Aorta (tissue), 5 donors: ENCODE results near the gene IL18RAP. TPM values are rescaled to one million over a fixed set of nuclear protein-coding genes. Genes with fewer than 3 reads are reported as not detected.

Experiments used
- ATAC-seq: fragments of 200-7000 bp; cut with Tn5 transposase; one replicate; pipeline ENCODE4 v1.9.1; 2022; ENCODE audit warnings: moderate library complexity; ENCODE audit not compliant: low FRiP score
- DNase-seq, 2 donors: peaks; one replicate each; pipeline ENCODE4 v3.0.0-alpha.2; 2020
- H3K27ac ChIP-seq, 2 donors: one replicate each; pipeline ENCODE4 v1.5.1; 2013; ENCODE audit warnings: low read length in 2 of 2, mild to moderate bottlenecking in 2 of 2, moderate library complexity in 2 of 2, control low read depth in 1 of 2, inconsistent platforms in 1 of 2, low read depth in 1 of 2
- H3K27me3 ChIP-seq, 2 donors: one replicate each; pipeline ENCODE4 v1.6.1; 2013; ENCODE audit warnings: control low read depth in 1 of 2, low read length in 1 of 2, mild to moderate bottlenecking in 1 of 2, moderate library complexity in 1 of 2; ENCODE audit not compliant: insufficient read depth in 2 of 2, control insufficient read depth in 1 of 2
- H3K36me3 ChIP-seq, 2 donors: one replicate each; pipeline ENCODE4 v1.6.1; 2013; ENCODE audit warnings: control low read depth in 1 of 2, low read length in 1 of 2, mild to moderate bottlenecking in 1 of 2; ENCODE audit not compliant: insufficient read depth in 2 of 2, control insufficient read depth in 1 of 2
- H3K4me1 ChIP-seq, 2 donors: one replicate each; pipeline ENCODE4 v1.6.1; 2013; ENCODE audit warnings: low read length in 2 of 2, control low read depth in 1 of 2, mild to moderate bottlenecking in 1 of 2, moderate library complexity in 1 of 2; ENCODE audit not compliant: insufficient read depth in 2 of 2, control insufficient read depth in 1 of 2
- H3K4me3 ChIP-seq, 2 donors: one replicate each; pipeline ENCODE4 v1.5.1; 2013; ENCODE audit warnings: low read length in 2 of 2, control low read depth in 1 of 2, mild to moderate bottlenecking in 1 of 2
- H3K9me3 ChIP-seq: one replicate; pipeline ENCODE4 v1.6.1; 2013; ENCODE audit warnings: mild to moderate bottlenecking, low read length; ENCODE audit not compliant: control insufficient read depth
- WGBS, 2 donors: extraction: QIAGEN DNeasy Blood & Tissue Kit; methylation state at CpG; one replicate each; pipeline ENCODE4 v1.1.7; 2013; 5-methylcytosine and 5-hydroxymethylcytosine counted together
- intact Hi-C, 2 donors: fragments of 100-400 bp; cut with DNase I; formaldehyde crosslinking; loops; one replicate each; pipeline versions ENCODE4 v1.14.2 to v1.15.0; 2022
- polyA plus RNA-seq, 2 donors: library from polyadenylated mRNA; stranded (reverse); fragments of 200-250 nt; gene quantifications; one replicate each; pipeline ENCODE4 v1.2.3, GENCODE V29; 2013
- total RNA-seq, 2 donors: library from RNA; stranded (reverse); fragmentation: NEBNext Ultra II Directional; extraction: Animal tissue kit (Norgen Biotek cat#: 25700); gene quantifications; one replicate each; pipeline ENCODE4 v1.2.1, GENCODE V29; 2021
- donor health status: healthy with polysubstance abuse.
- donor health status: Bipolar disorder and iron deficiency.
- donor health status: DM: no; HTN: no; CAD: no.
- donor health status: DM: no; HTN: no; CAD: no.
- donor health status: DM: yes; HTN: yes; CAD: no.

The IL18RAP gene
- total and polyA plus RNA-seq, 4 donors, result 0.63 to 6.3 (median 1.9) TPM; not detected in 1

DNA sequence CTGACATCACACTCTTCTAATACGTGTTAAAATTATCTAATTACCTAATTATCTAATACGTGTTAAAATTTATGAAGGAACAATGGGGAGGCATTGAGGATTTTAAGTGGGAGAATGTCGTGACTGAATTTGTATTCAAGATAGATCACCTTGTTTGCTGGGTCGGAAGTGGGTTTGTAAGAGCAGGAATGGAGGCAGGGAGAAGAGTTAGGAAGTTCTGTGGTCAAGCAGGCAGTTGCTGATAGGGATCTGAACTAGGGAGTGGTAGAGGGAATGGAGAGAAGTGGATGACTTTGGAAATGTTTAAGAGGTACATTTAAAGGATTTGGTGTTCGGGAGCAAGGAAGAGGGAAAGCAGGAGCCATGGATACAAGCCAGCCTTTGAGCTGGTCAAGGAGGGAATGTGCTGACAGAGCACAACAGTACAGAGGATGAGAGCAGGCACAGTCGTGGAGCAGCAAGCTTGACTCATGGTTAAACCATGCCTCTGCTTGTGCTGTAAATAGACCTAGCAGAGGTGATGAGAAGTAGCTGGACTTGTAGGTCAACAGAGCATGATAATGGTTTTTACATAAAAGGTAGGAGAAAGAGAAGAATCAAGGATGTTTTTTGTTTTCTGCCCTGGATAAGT is 16.2 kb downstream of the IL18RAP start:
- Histone ChIP-seq H3K4me3 (no peak overlapping the region), H3K36me3 (no peaks in the 10 kb centered on the region), H3K4me1 (no peaks in the 10 kb centered on the region), H3K9me3 (no peaks in the 10 kb centered on the region), H3K27me3 (no peaks in the 10 kb centered on the region), H3K27ac (no peak overlapping the region)
- WGBS, 2 donors, result 53 to 57% methylated on average over 6 of the region's 6 CpGs
- DNase-seq (no peak), ATAC-seq (no peak)
- intact Hi-C loops, result no loop called here

GRCh38 chr2:102442967-102443828 is 20.2 kb downstream of the IL18RAP start:
- H3K4me3 ChIP-seq, result no peak overlapping the region
- intact Hi-C loops, result loop anchor here in 1 of 2 donors (10.0 kb wide), 2 partner anchors 188 to 448 kb away; partner anchors contain the start of gene IL1R2
- DNase-seq (no peak), ATAC-seq (no peak)
- 28 to 31% methylated on average over 13 of the region's 13 CpGs for whole genome bisulfite sequencing, 2 donors
- no peaks in the 10 kb centered on the region for H3K9me3 ChIP-seq
- no peaks in the 10 kb centered on the region for H3K4me1 ChIP-seq
- no peak overlapping the region for H3K27ac ChIP-seq
- H3K27me3 ChIP-seq, result no peaks in the 10 kb centered on the region
- no peaks in the 10 kb centered on the region for H3K36me3 ChIP-seq

GRCh38 chr2:102444233-102444632 is 21.3 kb downstream of the IL18RAP start:
- ATAC-seq, result no peak
- DNase-seq, result no peak
- Histone ChIP-seq H3K27ac (no peak overlapping the region), H3K9me3 (no peaks in the 10 kb centered on the region), H3K36me3 (no peaks in the 10 kb centered on the region), H3K4me1 (no peaks in the 10 kb centered on the region), H3K27me3 (no peaks in the 10 kb centered on the region), H3K4me3 (no peak overlapping the region)
- 88 to 91% methylated on average over 3 of the region's 3 CpGs for WGBS, 2 donors
- intact Hi-C loops, result loop anchor here in 1 of 2 donors (10.0 kb wide), 2 partner anchors 189 to 449 kb away; partner anchors contain the start of gene IL1R2

DNA sequence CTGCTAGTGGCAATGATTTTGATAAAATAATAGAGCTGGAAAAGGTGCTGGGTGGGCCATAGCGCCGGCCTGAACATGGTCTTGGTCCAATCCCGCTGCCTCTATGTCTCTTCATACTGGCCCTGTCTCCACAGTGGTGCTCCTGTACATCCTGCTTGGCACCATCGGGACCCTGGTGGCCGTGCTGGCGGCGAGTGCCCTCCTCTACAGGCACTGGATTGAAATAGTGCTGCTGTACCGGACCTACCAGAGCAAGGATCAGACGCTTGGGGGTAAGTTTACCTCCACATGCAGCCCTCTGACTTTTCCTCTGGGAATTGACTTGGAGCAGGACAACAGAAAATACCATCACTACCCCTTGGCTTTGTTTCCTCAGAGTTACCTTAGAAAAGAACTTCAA is 24.0 kb downstream of the IL18RAP start:
- WGBS, 2 donors, result 87 to 95% methylated on average over 9 of the region's 9 CpGs
- ATAC-seq (no peak), DNase-seq (no peak)
- H3K27ac ChIP-seq, result no peak overlapping the region
- intact Hi-C loops, result loop anchor here in 1 of 2 donors (5.0 to 10.0 kb wide), 3 partner anchors 192 to 452 kb away; partner anchors contain the start of gene IL1R2
- no peak overlapping the region for H3K4me3 ChIP-seq
- no peaks in the 10 kb centered on the region for H3K36me3 ChIP-seq
- no peaks in the 10 kb centered on the region for H3K27me3 ChIP-seq
- no peaks in the 10 kb centered on the region for H3K4me1 ChIP-seq
- no peaks in the 10 kb centered on the region for H3K9me3 ChIP-seq

DNA sequence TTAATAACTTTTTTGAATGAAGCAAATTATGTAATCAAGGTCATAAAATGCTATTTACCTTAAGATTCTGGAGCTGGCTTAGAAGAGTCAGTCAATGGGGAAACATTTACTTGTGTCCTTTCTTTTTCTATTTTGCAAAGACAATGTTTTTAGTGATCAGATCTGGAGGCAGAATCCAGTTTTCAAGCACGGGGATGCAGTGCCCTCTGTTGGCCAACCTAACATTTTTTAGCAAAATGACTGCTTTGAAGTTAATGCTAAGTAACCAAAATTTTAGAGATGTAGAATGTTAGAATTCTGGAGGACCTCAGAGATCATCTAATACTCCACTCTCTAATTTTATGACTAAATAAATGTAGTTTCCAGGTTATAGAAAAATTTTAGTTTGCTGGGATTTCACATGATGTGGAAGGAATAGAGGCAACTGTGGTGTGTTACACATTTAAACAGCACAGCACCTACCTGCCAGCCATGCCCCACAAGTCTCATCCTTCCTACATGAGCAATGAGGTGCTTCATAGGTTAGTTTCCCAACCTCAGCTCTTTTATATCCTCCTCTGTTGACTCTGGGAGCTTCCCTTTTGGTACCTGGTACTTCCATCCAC is 26.5 kb downstream of the IL18RAP start:
- WGBS, 2 donors, result 0 to 1% methylated on average over 1 of the region's 1 CpG
- intact Hi-C loops, result loop anchor here in 1 of 2 donors (5.0 to 10.0 kb wide), 3 partner anchors 195 to 455 kb away; partner anchors contain the start of gene IL1R2
- DNase-seq (no peak), ATAC-seq (no peak)
- Histone ChIP-seq H3K36me3 (no peaks in the 10 kb centered on the region), H3K4me3 (no peak overlapping the region), H3K27me3 (no peaks in the 10 kb centered on the region), H3K27ac (no peak overlapping the region), H3K9me3 (no peaks in the 10 kb centered on the region), H3K4me1 (no peaks in the 10 kb centered on the region)

DNA sequence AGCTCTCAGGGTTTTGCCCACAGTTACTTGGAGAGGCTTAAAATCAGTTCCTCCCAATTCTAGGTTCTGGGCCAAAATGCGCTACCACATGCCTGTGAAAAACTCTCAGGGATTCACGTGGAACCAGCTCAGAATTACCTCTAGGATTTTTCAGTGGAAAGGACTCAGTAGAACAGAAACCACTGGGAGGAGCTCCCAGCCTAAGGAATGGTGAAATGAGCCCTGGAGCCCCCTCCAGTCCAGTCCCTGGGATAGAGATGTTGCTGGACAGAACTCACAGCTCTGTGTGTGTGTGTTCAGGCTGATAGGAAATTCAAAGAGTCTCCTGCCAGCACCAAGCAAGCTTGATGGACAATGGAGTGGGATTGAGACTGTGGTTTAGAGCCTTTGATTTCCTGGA is 29.0 kb downstream of the IL18RAP start:
- no peaks in the 10 kb centered on the region for H3K4me1 ChIP-seq
- intact Hi-C loops, result no loop called here
- DNase-seq, result no peak
- no peak for ATAC-seq
- H3K9me3 ChIP-seq, result no peaks in the 10 kb centered on the region
- no peak overlapping the region for H3K4me3 ChIP-seq
- no peak overlapping the region for H3K27ac ChIP-seq
- H3K36me3 ChIP-seq, result no peaks in the 10 kb centered on the region
- WGBS, 2 donors, result 52 to 53% methylated on average over 2 of the region's 2 CpGs
- no peaks in the 10 kb centered on the region for H3K27me3 ChIP-seq

- WGBS, 2 donors, result 71 to 73% methylated on average over 4 of the region's 4 CpGs
- Histone ChIP-seq H3K4me1 (no peaks in the 10 kb centered on the region), H3K9me3 (no peaks in the 10 kb centered on the region), H3K27ac (no peak overlapping the region), H3K36me3 (no peaks in the 10 kb centered on the region), H3K4me3 (no peak overlapping the region), H3K27me3 (no peaks in the 10 kb centered on the region)
- intact Hi-C loops, result no loop called here
- DNase-seq (no peak), ATAC-seq (no peak)
These were observed 30.5 kb downstream of the IL18RAP start for GRCh38 chr2:102453501-102453900.

DNA sequence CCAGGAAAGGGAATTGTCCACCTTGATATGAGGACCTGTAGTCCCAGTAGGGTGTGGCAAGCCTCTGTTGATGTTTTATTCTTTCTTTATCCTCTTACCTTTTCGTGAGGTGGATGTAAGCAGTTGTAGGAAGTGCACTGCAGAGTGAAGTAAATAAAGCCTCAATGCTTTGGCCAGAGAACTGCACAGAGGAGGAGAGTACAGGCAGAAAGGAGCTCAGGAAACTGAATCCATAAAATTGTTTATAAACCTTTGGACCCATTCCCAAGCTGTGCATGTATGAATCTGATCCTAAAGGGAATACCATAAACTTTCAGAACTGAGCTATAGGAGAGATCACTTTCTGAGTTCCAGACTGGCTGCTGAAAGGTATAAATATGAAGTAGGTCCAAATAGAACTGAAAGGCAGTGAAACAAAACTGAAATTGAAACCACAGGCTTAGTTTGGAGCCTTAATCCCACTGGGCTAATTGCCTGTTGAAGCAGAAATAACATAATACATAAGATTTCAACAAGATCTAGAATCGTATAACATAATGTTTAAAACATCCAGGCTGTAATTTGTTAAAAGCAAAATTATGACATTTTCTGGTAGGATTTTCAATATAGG is 32.2 kb downstream of the IL18RAP start:
- no peak overlapping the region for H3K4me3 ChIP-seq
- H3K27me3 ChIP-seq, result no peaks in the 10 kb centered on the region
- 63 to 67% methylated on average over 2 of the region's 2 CpGs for WGBS, 2 donors
- DNase-seq, result no peak
- intact Hi-C loops, result no loop called here
- no peak overlapping the region for H3K27ac ChIP-seq
- H3K36me3 ChIP-seq, result no peaks in the 10 kb centered on the region
- no peak for ATAC-seq
- H3K4me1 ChIP-seq, result no peaks in the 10 kb centered on the region
- H3K9me3 ChIP-seq, result no peaks in the 10 kb centered on the region
